K562 (cell line): ENCODE results near the gene SLC44A2. TPM values are rescaled to one million over a fixed set of nuclear protein-coding genes. Genes with fewer than 3 reads are reported as not detected.

Experiments used
- ATAC-seq: fragments of 200-7000 bp; cut with Tn5 transposase; 3 replicates; pipeline ENCODE4 v1.9.1; 2020; ENCODE audit warnings: moderate library complexity
- BruUV-seq: library from RNA; stranded (reverse); fragments of 400-500 nt; replicated peaks from 2 replicates; lab custom pipeline; 2021; lab: Mats Ljungman, UMichigan
- CTCF ChIA-PET: fragments of 300-600 bp; formaldehyde crosslinking; extraction: SDS; loops from one replicate; lab custom pipeline; 2021; ENCODE audit warnings: low intra/inter-chr PET ratio; lab: Yijun Ruan, JAX
- POLR2A ChIA-PET: fragments of 300-600, 350-650 bp; sonication (Branson Sonifier 250); formaldehyde crosslinking; extraction: SDS; loops from one replicate; lab custom pipeline; 2021; ENCODE audit warnings: antibody characterized with exemption, inconsistent platforms; lab: Yijun Ruan, JAX
- DNase-seq, 4 experiments: peaks; one replicate each; pipeline versions ENCODE4 v3.0.0 to v3.0.0-alpha.2; 2011 to 2018; ENCODE audit warnings: low spot score in 3 of 4, mixed read lengths in 3 of 4; ENCODE audit errors: extremely low read depth in 1 of 4
- FAIRE-seq: peaks from 2 replicates; lab custom pipeline; 2011; peaks lifted over from hg19 to GRCh38; lab: Jason Lieb, UNC
- H2AFZ ChIP-seq: 2 replicates; pipeline ENCODE4 v1.6.0; 2011; ENCODE audit warnings: low read depth, low read length, control low read depth, inconsistent platforms
- H3K27ac ChIP-seq: fragments of 200-600 bp; 3 replicates; pipeline ENCODE4 v1.8.0; 2011; ENCODE audit warnings: low read depth, mild to moderate bottlenecking, control low read depth, inconsistent platforms, low read length, moderate library complexity, mixed read lengths; ENCODE audit errors: extremely low read depth
- H3K27me3 ChIP-seq, 2 experiments: fragments of 300-600 bp in 1 of 2; 2 replicates in 1 of 2; 3 replicates in 1 of 2; pipeline versions ENCODE4 v1.6.0 to v1.8.0; 2011; ENCODE audit warnings: inconsistent platforms in 2 of 2, low read length in 2 of 2, mild to moderate bottlenecking in 1 of 2, mixed read lengths in 1 of 2, moderate library complexity in 1 of 2; ENCODE audit not compliant: control insufficient read depth in 2 of 2, insufficient read depth in 2 of 2
- H3K36me3 ChIP-seq: fragments of 300-600 bp; 3 replicates; pipeline ENCODE4 v1.8.0; 2011; ENCODE audit warnings: mild to moderate bottlenecking, low read length, inconsistent platforms; ENCODE audit not compliant: control insufficient read depth, insufficient read depth
- H3K4me1 ChIP-seq, 2 experiments: fragments of 200-600 bp in 1 of 2; replicated peaks in 1 of 2; 2 replicates in 1 of 2; 3 replicates in 1 of 2; pipeline versions ENCODE4 v1.5.1 to v1.8.0; 2011; ENCODE audit warnings: inconsistent platforms in 2 of 2, low read length in 2 of 2, mild to moderate bottlenecking in 1 of 2, mixed read lengths in 1 of 2, moderate library complexity in 1 of 2; ENCODE audit not compliant: control insufficient read depth in 2 of 2, insufficient read depth in 2 of 2
- H3K4me2 ChIP-seq: 2 replicates; pipeline ENCODE4 v1.6.1; 2011; ENCODE audit warnings: low read length, control low read depth, inconsistent platforms, mixed read lengths; ENCODE audit not compliant: insufficient read depth
- H3K4me3 ChIP-seq: fragments of 200-600 bp; sonication (generic), shearing (Covaris generic); 2 replicates; pipeline ENCODE4 v1.5.1; 2016; ENCODE audit warnings: control low read depth, inconsistent platforms
- H3K79me2 ChIP-seq: fragments of 200-600 bp; 3 replicates; pipeline ENCODE4 v1.8.0; 2011; ENCODE audit warnings: low read length, inconsistent platforms; ENCODE audit not compliant: control insufficient read depth, insufficient read depth
- H3K9ac ChIP-seq, 2 experiments: 2 replicates each; pipeline versions ENCODE4 v1.6.0 to v1.6.1; 2011; ENCODE audit warnings: low read depth in 2 of 2, low read length in 2 of 2, control low read depth in 1 of 2, inconsistent platforms in 1 of 2, mild to moderate bottlenecking in 1 of 2, mixed read lengths in 1 of 2; ENCODE audit not compliant: insufficient read depth in 1 of 2
- H3K9me1 ChIP-seq: one replicate; pipeline ENCODE4 v1.6.0; 2011; ENCODE audit warnings: inconsistent platforms, mild to moderate bottlenecking, low read length, moderate library complexity; ENCODE audit not compliant: control insufficient read depth, insufficient read depth
- H3K9me3 ChIP-seq: replicated peaks from 2 replicates; pipeline ENCODE4 v1.5.1; 2011; ENCODE audit warnings: low read depth, low read length, inconsistent platforms; ENCODE audit not compliant: control insufficient read depth, insufficient read depth
- H4K20me1 ChIP-seq: replicated peaks from 2 replicates; pipeline ENCODE4 v1.6.1; 2011; ENCODE audit warnings: low read length, inconsistent platforms, mixed read lengths; ENCODE audit not compliant: control insufficient read depth, insufficient read depth
- HLTF ChIP-seq: fragments of 450-650 bp; IDR thresholded peaks from 2 replicates; pipeline ENCODE4 v1.6.1; 2016
- MYNN ChIP-seq, 2 experiments: sonication (generic); formaldehyde crosslinking in 1 of 2; IDR thresholded peaks; 2 replicates each; pipeline versions ENCODE4 v1.5.0 to v1.6.1; 2016 to 2020; ENCODE audit warnings: antibody characterized with exemption in 1 of 2, missing genetic modification reagents in 1 of 2
- PHF20 ChIP-seq: fragments of 450-650 bp; IDR thresholded peaks from 2 replicates; pipeline ENCODE4 v1.6.1; 2018; ENCODE audit not compliant: partially characterized antibody
- POLR2A ChIP-seq: fragments of 450-650 bp; conservative IDR thresholded peaks from 2 replicates; pipeline ENCODE4 v1.6.1; 2016
- POLR2AphosphoS5 ChIP-seq: IDR thresholded peaks from 2 replicates; pipeline ENCODE4 v1.6.1; 2011; ENCODE audit warnings: mild to moderate bottlenecking, low read depth, low read length, moderate library complexity; ENCODE audit not compliant: control insufficient read depth, insufficient read depth
- PRMT5 ChIP-seq: sonication (generic); formaldehyde crosslinking; IDR thresholded peaks from 2 replicates; pipeline ENCODE4 v1.5.0; 2020; ENCODE audit warnings: missing genetic modification reagents
- RBM22 ChIP-seq: fragments of 200-400 bp; formaldehyde crosslinking; IDR thresholded peaks from 2 replicates; pipeline ENCODE4 v1.6.1; 2018; ENCODE audit warnings: low read length, low read depth; ENCODE audit not compliant: poor library complexity, severe bottlenecking
- SIN3B ChIP-seq: fragments of 450-650 bp; IDR thresholded peaks from 2 replicates; pipeline ENCODE4 v1.6.1; 2017; ENCODE audit warnings: low read depth, mild to moderate bottlenecking, moderate library complexity
- SMARCB1 ChIP-seq: IDR thresholded peaks from 2 replicates; pipeline ENCODE4 v1.6.1; 2011; ENCODE audit warnings: improper control_type of control experiment, low read depth; ENCODE audit not compliant: insufficient read length
- ZFP1 ChIP-seq: fragments of 450-650 bp; formaldehyde crosslinking; IDR thresholded peaks from 2 replicates; pipeline ENCODE4 v1.4.0; 2020; ENCODE audit warnings: mild to moderate bottlenecking, mixed read lengths
- ZNF274 ChIP-seq: IDR thresholded peaks from 2 replicates; pipeline ENCODE4 v1.6.1; 2011; ENCODE audit warnings: low read depth, mild to moderate bottlenecking, low read length, moderate library complexity, borderline replicate concordance
- ZNF75A ChIP-seq: fragments of 450-650 bp; formaldehyde crosslinking; IDR thresholded peaks from 2 replicates; pipeline ENCODE4 v1.4.0; 2020; ENCODE audit warnings: mild to moderate bottlenecking
- WGBS: fragments of 100-300 bp; shearing (Covaris generic); methylation state at CpG from one replicate; pipeline ENCODE4 v1.1.6; 2016; ENCODE audit warnings: low coverage, mixed read lengths; ENCODE audit not compliant: insufficient coverage; ENCODE audit errors: missing lambda C conversion rate; 5-methylcytosine and 5-hydroxymethylcytosine counted together
- in situ Hi-C: fragments of 300-500 bp; cut with MboI; formaldehyde crosslinking; loops from 4 replicates; pipeline ENCODE4 v1.15.0; 2018; ENCODE audit warnings: inconsistent platforms, mixed read lengths
- intact Hi-C: fragments of 100-400 bp; cut with micrococcal nuclease; formaldehyde crosslinking; loops from 2 replicates; pipeline ENCODE4 v1.14.2; 2022
- polyA plus RNA-seq, 8 experiments: library from polyadenylated mRNA; depleted of rRNA in 4 of 8; stranded (reverse) in 5 of 8; unstranded in 3 of 8; fragments of >200 nt; fragmentation: Nextera tagmentation in 2 of 8; fragmentation: Illumina TruSeq in 1 of 8; extraction: Ambion mirVana in 2 of 8; extraction: Trizol in 1 of 8; gene quantifications; 2 replicates each; pipeline versions ENCODE4 v1.2.1 to v1.2.3, GENCODE V29; 2011 to 2014; ENCODE audit warnings: inconsistent platforms in 1 of 8, missing spikeins in 1 of 8
- total RNA-seq, 7 experiments: library from RNA; depleted of rRNA in 6 of 7; stranded (reverse); fragments of >200 nt in 6 of 7; fragmentation: Illumina TruSeq in 2 of 7; extraction: Trizol in 2 of 7; gene quantifications; 2 replicates each; pipeline versions ENCODE4 v1.2.1 to v1.2.3, GENCODE V29; 2011 to 2021; ENCODE audit warnings: low replicate concordance in 1 of 7
- TF ChIP-seq, protein P1 (sequence below): fragments of 250-450 bp; sonication (Bioruptor Pico); IDR thresholded peaks from 2 replicates; pipeline ENCODE4 v1.8.0; 2022; ENCODE audit warnings: moderate library complexity, mild to moderate bottlenecking, inconsistent platforms
- TF ChIP-seq, protein P2 (sequence below): fragments of 450-650 bp; IDR thresholded peaks from 2 replicates; pipeline ENCODE4 v1.6.1; 2016; ENCODE audit warnings: low read depth, mild to moderate bottlenecking, moderate library complexity
- TF ChIP-seq, protein P3 (sequence below): sonication (generic); formaldehyde crosslinking; IDR thresholded peaks from 2 replicates; pipeline ENCODE4 v1.8.0; 2022; ENCODE audit warnings: mild to moderate bottlenecking, missing genetic modification reagents
- TF ChIP-seq, protein P4 (sequence below): fragments of 450-650 bp; formaldehyde crosslinking; conservative IDR thresholded peaks from 2 replicates; pipeline ENCODE4 v1.4.0; 2022; ENCODE audit warnings: mild to moderate bottlenecking, missing genetic modification characterization

SLC44A2 gene
- total and polyA plus RNA-seq, 9 of the 15 experiments (the other 6 are each of a cell fraction or from before 2014, with no cell fraction given), result 1.1 to 34.2 (median 8.1) TPM

DNA sequence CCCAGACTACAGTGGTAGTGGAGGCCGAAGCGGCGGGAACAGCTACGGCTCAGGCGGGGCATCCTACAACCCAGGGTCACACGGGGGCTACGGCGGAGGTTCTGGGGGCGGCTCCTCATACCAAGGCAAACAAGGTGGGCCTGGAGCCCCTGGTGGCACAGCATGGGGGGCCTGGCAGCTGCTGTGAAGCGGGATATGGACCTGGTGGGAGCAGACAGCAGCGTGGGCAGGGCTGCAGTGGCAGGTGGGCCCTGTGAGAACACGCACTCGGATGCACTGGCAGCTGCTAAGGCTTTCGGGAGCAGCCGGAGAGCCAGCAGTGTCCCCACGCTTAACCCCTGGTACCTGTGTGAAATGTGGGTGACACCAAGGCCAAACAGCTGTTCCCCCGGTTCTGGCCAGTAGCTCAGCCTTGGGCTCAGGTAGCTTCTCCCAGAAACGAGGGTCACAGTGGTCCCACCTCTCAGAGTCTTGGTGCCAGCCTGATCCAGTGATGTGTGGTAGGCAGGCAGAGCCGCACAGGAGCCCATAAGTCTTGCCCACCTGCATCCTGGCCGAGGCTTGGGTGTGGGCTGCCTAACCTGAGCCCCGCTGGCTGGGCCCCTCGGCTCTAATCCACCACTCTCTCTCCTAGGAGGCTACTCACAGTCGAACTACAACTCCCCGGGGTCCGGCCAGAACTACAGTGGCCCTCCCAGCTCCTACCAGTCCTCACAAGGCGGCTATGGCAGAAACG is 63.4 kb downstream of the SLC44A2 start:
- no peak overlapping the region for H3K4me3 ChIP-seq
- no peak overlapping the region for H3K27ac ChIP-seq
- H2AFZ ChIP-seq, result no peak overlapping the region
- peaks cover 0 to 17% of the 10 kb centered on the region in 2 experiments; a peak in 1 of 5 replicates for H3K4me1 ChIP-seq
- peaks cover 27% of the 10 kb centered on the region for H4K20me1 ChIP-seq
- peaks cover 6% of the 10 kb centered on the region for H3K9me1 ChIP-seq
- no peak overlapping the region for H3K4me2 ChIP-seq
- DNase-seq (no peak), ATAC-seq (no peak), FAIRE-seq (no peak)
- in situ Hi-C loops, result no loop called here
- CTCF ChIA-PET, result no interaction called here
- 92% methylated on average over 25 of the region's 27 CpGs for WGBS
- intact Hi-C loops, result no loop called here
- BruUV-seq, result no TSS peak
- 0 out of 4 replicates have a peak overlapping the region, but pooled peaks of 1 of the 2 experiments have one; percentile 11 for H3K9ac ChIP-seq
- no peaks in the 10 kb centered on the region for H3K27me3 ChIP-seq
- POLR2A ChIA-PET, result interaction anchor here (0.6 to 1.6 kb wide), 9 partner anchors 8 to 42 kb away, joined by 3 to 6 read pairs (median 3); no protein-coding TSS in a partner anchor
- peaks cover 89% of the 10 kb centered on the region for H3K36me3 ChIP-seq
- no peaks in the 10 kb centered on the region for H3K79me2 ChIP-seq
- H3K9me3 ChIP-seq, result no peaks in the 10 kb centered on the region
- TF ChIP-seq ZFP1 (CRISPR knock-in tag) (no peak), HLTF (no peak), RBM22 (peak; percentile 93), SIN3B (no peak), SMARCB1 (no peak), MYNN (IDR thresholded peaks at IDR 0.05) (no peak), MYNN (CRISPR knock-in tag; IDR thresholded peaks at IDR 0.05) (no peak), ZNF274 (no peak), PHF20 (no peak), ZNF75A (no peak), POLR2AphosphoS5 (peak; percentile 15; the same call in 1 of the 2 replicates), POLR2A (0 out of 2 replicates have a peak, but pooled peaks have one; percentile 16), PRMT5 (CRISPR knock-in tag) (no peak)
- TF ChIP-seq, protein P1, sequence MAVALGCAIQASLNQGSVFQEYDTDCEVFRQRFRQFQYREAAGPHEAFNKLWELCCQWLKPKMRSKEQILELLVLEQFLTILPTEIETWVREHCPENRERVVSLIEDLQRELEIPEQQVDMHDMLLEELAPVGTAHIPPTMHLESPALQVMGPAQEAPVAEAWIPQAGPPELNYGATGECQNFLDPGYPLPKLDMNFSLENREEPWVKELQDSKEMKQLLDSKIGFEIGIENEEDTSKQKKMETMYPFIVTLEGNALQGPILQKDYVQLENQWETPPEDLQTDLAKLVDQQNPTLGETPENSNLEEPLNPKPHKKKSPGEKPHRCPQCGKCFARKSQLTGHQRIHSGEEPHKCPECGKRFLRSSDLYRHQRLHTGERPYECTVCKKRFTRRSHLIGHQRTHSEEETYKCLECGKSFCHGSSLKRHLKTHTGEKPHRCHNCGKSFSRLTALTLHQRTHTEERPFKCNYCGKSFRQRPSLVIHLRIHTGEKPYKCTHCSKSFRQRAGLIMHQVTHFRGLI, result no peak
- TF ChIP-seq, protein P2, sequence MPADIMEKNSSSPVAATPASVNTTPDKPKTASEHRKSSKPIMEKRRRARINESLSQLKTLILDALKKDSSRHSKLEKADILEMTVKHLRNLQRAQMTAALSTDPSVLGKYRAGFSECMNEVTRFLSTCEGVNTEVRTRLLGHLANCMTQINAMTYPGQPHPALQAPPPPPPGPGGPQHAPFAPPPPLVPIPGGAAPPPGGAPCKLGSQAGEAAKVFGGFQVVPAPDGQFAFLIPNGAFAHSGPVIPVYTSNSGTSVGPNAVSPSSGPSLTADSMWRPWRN, result no peak
- TF ChIP-seq, protein P3, sequence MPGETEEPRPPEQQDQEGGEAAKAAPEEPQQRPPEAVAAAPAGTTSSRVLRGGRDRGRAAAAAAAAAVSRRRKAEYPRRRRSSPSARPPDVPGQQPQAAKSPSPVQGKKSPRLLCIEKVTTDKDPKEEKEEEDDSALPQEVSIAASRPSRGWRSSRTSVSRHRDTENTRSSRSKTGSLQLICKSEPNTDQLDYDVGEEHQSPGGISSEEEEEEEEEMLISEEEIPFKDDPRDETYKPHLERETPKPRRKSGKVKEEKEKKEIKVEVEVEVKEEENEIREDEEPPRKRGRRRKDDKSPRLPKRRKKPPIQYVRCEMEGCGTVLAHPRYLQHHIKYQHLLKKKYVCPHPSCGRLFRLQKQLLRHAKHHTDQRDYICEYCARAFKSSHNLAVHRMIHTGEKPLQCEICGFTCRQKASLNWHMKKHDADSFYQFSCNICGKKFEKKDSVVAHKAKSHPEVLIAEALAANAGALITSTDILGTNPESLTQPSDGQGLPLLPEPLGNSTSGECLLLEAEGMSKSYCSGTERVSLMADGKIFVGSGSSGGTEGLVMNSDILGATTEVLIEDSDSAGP (CRISPR knock-in tag), result no peak
- TF ChIP-seq, protein P4, sequence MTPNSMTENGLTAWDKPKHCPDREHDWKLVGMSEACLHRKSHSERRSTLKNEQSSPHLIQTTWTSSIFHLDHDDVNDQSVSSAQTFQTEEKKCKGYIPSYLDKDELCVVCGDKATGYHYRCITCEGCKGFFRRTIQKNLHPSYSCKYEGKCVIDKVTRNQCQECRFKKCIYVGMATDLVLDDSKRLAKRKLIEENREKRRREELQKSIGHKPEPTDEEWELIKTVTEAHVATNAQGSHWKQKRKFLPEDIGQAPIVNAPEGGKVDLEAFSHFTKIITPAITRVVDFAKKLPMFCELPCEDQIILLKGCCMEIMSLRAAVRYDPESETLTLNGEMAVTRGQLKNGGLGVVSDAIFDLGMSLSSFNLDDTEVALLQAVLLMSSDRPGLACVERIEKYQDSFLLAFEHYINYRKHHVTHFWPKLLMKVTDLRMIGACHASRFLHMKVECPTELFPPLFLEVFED (CRISPR knock-in tag), result no peak
